HG03097 (cell line): ENCODE results near the gene STOX2.
"Not testable (repeated sequence)": the region's sequence is repeated elsewhere in the genome, so short reads cannot be mapped to it uniquely, and the experiment has no call there.

Source experiments
- ATAC-seq: cut with Tn5 transposase; IDR thresholded peaks from one replicate; pipeline ENCODE4 v1.9.1; 2021; ENCODE audit not compliant: unreplicated experiment, low FRiP score

STOX2 gene

DNA sequence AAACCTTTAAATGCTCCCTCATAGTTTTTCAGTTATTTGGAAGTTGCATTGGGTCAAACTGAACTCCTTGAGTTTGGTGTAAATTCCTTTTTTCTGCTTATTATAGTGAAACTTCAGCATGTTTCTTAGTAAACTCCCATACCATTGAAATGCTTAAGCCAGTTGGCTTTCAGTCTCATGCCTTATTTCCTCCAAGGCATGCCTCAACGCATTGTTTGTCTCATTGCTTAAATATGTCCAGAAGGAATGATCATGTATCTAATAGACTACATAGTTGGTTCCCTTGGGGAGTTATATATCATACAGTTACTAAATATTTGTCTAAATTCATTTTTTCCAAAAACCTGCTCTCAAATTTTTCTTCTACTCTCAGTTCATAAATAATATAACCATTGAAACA, 114.0 kb downstream of the STOX2 start:
- no peak for ATAC-seq

- ATAC-seq = no peak
These were observed 114.8 kb downstream of the STOX2 start for GRCh38 chr4:184019667-184020623.

- no peak for ATAC-seq
These were observed 116.3 kb downstream of the STOX2 start for GRCh38 chr4:184021389-184021788.

- ATAC-seq = no peak
These were observed 117.7 kb downstream of the STOX2 start for GRCh38 chr4:184022679-184023383.

DNA sequence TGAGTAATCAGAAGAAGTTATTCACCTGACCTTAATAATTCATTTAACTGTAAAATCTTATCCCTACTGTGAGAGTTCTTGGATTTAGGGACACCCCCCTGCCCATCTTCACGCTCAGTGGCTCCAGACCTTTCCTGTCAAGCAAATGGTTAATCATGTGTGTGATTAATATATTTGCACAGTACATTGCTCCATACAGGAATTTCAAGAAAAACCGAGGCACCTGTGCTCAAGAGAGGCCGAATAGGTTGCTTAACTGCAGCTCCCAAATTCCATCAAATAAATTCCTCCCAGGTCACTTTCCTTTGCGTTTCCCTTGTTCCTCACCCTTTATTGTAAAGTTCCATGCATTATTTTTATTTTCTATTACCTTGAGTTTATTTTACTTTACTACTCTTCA, 119.5 kb downstream of the STOX2 start:
- no peak for ATAC-seq

GRCh38 chr4:184028561-184029374, 123.7 kb downstream of the STOX2 start:
- no peak for ATAC-seq

DNA sequence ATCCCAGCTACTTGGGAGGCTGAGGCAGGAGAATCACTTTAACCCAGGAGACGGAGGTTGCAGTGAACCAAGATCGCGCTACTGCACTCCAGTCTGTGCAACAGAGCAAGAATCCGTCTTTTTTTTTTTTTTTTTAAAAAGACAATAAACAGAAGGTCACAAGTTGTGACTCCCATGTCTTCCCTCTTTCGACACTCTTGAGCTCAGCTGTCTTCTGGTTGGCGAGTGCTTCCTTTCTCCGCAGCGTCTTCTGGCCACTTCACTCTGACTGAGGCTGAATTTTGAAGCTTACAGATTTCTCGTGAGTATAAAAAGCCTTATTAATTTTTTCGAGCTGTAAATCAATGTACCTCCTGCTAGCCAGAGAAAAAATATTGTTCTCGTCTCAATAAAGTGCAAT, 124.9 kb downstream of the STOX2 start:
- no peak for ATAC-seq

- ATAC-seq = no peak
These were observed 125.7 kb downstream of the STOX2 start for GRCh38 chr4:184030764-184031163.

- no peak for ATAC-seq
These were observed 127.0 kb downstream of the STOX2 start for GRCh38 chr4:184032091-184032490.

DNA sequence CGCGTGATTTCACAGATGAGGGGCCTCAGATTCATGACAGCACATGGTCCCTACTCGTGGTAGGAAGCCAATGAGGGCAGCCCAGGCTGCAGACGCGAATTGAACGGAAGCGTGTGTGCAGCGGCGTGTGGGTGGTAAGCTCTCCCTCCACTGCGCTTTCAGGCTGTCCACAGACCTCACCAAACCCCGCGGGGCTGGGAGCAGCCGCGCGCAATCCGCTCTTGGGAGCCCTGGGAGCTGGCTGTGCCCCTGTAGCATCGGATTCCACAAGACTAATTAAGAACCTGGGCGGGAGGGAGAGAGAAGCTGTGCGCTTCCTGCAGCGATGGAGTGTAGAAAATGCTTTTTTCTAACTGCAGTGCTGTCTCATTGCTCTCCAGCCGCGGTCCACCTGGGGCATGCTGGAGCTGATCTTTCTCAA, 134.9 kb downstream of the STOX2 start:
- no peak for ATAC-seq

DNA sequence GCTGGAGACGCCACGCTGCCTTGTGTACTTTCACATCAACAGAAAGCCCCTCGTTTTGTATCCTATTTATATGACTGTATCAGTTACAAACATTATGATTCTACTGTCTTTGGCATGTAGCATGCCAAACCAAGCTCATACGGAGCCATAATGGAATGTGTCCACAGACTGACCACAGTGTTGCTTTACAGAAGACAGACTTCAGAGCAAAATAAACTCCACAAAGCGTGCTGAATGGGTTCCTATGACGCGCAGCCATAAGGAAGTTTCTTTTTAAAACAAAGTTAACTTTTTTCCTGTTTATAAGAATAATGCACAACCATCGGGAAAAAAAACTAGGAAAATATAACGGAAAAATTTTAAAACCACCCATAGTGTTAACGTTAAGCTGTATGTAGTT, 136.0 kb downstream of the STOX2 start:
- ATAC-seq = no peak

- no peak for ATAC-seq
These were observed 141.0 kb downstream of the STOX2 start for GRCh38 chr4:184046148-184046547.

- ATAC-seq = not testable (repeated sequence)
These were observed 146.2 kb downstream of the STOX2 start for GRCh38 chr4:184051262-184051661.

- ATAC-seq = no peak
These were observed 147.5 kb downstream of the STOX2 start for GRCh38 chr4:184052616-184053015.

DNA sequence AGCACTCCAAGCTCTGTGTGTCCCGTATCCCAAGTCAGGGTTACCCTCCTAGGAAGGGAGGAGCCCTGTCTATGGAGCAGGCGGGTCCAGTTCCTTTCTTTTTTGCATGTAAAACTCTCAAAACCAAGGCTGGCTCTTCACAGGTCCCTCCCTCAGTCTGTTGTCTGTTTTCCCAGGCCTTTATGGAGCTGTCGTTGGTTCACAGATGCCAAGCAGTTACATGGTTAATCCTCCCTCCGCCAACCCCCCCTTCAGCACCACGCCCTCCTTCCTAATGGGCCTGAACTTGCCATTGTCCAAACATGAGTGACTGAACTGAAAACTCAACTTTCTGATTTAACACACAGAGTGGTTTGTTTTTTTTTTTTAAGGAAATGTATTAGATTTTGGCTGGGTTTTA, 148.3 kb downstream of the STOX2 start:
- ATAC-seq = no peak

DNA sequence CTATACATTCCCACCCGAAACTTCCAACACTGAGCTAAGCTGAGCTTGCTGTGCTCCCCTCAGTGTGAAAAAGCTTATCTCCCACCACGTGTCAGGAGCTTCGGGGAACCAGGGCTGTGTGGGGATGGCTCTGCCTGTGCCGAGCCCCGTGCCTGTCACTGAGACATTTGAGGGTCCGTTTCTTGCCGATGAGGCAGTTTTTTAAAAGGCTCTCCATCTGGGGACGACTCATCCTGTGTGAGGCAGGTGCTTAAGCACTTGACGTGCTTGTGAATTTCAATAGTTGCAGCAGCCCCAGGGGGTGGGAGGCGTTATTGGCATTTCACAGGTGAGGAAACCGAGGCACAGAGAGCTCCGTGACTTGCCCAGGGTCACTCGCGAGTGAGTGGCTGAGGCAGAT, 151.8 kb downstream of the STOX2 start:
- no peak for ATAC-seq

DNA sequence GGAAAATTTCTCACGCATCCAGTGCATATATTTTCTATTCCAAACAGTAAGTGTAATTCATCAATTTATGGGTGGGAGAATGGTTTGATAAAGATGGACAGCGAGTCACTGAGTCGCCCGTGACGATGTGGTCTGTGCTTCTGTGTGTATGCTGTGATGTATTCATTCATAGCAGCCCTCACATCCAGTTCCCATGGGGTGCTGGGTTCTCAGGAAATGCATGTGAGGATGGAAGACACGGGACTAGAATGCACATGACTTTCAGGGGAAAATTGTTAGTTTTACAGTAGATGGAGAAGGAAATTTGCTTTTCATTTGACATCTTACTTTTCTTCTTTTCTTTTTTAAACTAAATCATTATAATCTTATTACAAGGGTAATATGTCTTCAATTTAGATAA, 152.9 kb downstream of the STOX2 start:
- no peak for ATAC-seq

GRCh38 chr4:184059099-184059498, 154.0 kb downstream of the STOX2 start:
- ATAC-seq = no peak

DNA sequence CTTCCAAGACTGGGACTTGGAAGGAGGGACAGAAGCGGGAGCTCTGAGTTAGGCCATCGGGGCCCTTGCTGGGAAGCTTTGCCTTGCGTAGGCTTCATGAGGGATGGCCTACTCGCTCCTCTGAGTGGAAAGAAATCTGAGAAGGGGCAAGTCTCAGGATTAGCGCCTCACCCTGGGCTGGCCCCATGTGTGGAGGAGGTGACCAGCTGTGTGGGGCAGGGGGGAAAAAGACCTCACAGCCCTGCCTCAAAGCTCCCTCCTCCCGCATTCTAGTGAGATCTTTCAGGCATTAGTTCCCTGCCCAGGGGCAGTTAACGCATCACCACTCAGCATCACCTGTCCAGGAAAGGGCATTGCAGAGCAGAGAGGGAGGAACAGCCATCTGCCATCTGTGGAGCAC, 156.5 kb downstream of the STOX2 start:
- ATAC-seq = no peak

GRCh38 chr4:184062769-184063168, 157.7 kb downstream of the STOX2 start:
- no peak for ATAC-seq

- ATAC-seq = no peak
These were observed 159.8 kb downstream of the STOX2 start for GRCh38 chr4:184064877-184065276.
